Measurements from ENCODE around the gene NRROS.

Gene NRROS

DNA sequence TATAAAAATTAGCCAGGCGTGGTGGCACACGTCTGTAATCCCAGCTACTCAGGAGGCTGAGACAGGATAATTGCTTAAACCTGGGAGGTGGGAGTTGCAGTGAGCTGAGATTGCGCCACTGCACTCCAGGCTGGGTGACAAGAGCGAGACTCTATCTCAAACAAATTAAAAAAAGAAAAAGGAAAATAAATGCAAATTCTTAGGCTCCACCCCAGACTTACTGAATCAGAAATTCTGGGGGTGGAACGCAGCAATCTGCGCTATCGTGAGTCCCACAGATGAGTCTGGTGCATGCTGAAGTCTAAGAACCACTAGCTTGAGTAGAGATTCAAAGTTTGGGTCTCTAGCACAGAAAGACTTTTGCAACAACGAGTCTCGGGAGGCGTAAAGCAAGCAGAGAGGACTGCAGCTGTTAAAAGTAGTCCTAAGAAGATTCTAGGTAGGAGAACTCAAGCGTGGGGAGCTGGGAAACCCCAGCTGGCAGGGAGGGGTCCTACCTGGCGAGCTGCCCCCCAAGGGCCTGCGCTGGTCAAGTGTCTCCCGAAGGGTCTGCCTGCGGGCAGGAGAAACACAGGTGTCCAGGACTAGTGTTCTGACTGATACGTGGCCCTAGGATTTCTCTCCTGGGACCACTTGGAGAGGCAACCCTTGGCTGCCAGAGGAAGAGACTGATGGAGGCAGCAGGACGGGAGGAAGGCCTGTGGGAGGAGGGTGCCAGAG is 50.6 kb downstream of the NRROS start:
- DNase-seq = no peak

DNA sequence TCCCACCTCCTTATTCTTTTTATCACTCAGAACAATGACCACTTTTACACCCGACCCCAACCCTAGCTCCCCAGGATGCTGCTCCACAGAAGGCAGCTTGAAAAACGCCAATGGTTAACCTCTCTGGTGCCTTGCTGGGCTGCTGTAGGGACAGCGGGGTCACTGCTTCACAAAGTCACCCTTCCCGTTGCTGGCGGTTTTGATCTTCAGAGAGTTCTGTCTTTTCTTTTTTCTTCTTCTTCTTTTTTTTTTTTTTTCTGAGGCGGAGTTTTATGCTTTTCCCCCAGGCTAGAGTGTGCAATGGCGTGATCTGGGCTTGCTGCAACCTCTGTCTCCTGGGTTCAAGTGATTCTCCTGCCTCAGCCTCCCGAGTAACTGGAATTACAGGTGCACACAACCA is 51.9 kb downstream of the NRROS start:
- DNase-seq = no peak

DNA sequence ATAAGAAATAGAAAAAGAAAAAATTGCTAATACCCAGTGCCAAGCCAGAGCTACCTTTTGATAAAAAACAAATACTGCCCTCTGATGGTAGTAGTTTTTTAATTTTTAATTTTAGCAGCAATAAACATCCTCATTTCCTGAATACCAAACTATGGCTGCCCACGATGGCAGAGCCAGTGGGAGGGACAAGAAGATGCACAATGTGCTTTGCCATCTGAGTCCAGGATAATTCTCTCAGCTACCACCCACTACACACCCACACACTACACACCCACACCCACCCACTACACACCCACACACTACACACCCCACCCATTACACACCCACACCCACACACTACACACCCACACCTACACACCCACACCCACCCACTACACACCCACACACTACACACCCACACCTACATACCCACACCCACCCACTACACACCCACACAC is 54.7 kb downstream of the NRROS start:
- DNase-seq = peak; percentile 46

- DNase-seq = no peak
These were observed 55.7 kb downstream of the NRROS start for GRCh38 chr3:196694941-196695848.

DNA sequence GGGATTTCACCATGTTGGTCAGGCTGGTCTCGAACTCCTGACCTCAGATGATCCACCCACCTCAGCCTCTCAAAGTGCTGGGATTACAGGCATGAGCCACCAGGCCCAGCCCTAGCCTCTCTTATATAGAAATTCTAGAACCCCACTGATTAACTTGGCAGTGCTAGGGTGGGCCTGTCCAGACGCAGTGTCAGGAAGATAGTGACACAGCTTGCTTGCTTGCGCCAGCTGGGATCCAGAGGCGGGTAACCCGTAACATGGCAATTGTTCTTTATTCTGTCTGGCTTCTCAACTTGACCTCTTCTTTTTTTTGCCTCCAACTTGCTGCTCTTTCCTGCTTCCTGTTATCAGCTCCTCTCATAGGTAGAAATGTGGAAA is 56.3 kb downstream of the NRROS start:
- no peak for DNase-seq

DNA sequence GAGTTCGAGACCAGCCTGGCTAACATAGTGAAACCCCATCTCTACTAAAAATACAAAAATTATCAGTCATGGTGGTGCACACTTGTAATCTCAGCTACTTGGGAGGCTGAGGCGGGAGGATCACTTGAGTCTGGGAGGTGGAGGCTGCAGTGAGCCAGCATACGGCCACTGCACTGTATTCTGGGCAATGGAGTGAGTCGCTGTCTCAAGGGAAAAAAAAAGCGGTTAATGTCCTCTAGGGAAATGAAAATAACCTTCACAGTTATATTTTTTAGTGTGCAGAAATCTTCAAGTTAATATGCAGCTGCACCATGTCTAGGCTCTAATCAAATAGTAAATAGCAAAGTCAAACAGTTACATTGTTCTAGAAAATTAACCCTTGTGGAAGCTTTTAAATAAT is 57.8 kb downstream of the NRROS start:
- no peak for DNase-seq

- DNase-seq = no peak
These were observed 60.3 kb downstream of the NRROS start for GRCh38 chr3:196699749-196700148.

DNA sequence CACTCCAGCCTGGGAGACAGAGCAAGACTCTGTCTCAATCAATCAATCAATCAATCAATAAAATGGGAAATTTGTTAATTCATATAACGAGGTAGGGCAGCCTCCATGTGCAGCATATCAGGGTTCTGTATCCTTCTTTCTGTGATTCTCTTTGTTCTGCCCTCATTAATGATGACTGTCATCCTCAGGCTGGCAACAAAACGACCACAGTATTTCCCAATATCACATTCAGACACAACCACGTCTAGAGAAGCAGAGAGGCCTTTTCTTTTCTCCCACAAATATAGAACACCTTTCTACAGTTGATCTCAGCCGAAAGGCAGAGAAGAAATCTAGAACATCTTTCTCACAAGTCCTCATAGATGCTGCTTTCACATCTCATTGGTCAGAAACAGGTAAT is 61.3 kb downstream of the NRROS start:
- DNase-seq = no peak

- no peak for DNase-seq
These were observed 66.8 kb downstream of the NRROS start for GRCh38 chr3:196706327-196706726.

DNA sequence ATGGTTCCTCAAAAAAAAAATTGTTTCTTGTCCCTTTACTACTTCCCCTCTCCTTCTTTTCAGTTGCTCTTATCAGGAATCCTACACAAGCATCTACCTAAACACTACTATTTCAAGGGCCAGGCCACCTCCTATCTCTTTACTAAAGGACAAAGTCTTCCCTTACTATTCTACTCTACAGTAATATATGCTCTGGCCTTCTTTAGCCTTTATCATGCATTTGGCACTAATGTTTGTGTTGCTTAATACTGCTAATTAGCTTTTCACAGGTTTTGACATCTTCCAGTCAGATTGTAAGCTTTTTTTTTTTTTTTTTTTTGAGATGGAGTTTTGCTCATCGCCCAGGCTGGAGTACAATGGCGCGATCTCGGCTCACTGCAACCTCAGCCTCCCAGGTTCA is 67.2 kb downstream of the NRROS start:
- DNase-seq = no peak

DNA sequence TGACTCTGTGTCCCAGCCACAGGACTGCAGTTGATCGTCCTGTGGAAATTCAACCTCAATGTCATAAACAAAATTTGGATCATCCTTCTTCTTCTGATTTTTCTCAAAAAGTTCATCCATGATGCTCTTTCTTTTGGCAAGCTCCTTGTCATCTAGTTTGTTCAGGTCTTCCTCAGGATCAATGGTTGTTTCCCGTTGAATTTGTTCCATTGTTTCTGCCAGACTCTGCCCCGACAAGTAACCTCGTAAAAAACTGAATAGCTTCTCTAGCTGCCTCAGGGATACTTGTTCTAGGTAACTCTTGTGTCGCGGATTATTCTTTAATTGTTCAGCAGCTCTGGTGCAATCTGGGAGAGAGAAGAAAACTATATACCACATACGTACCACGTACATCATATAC is 68.1 kb downstream of the NRROS start:
- no peak for DNase-seq

DNA sequence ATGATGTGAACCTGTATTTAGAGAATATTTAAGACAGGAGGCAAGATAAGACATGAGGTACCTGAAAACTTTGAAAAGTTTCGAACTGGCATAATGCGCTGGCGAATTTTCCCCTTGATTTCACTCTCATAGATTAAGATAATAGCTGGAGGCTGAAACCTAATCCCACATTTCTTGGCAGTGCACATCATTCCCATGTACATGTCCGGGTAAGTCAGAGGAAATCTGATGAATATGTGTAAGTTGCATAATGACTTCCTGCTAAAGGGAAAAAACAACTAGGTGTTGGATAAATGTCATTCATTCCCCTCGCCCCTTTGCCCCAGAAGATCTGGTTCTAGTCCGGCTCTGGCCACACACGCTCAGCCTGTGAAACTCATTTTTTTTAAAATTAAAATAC is 69.0 kb downstream of the NRROS start:
- DNase-seq = no peak
